ENCODE measurements around the gene PLEK.

- no peak for TF ChIP-seq CTCF (IDR thresholded peaks at IDR 0.05)
- no peak for TF ChIP-seq RFX5 (IDR thresholded peaks at IDR 0.05)
- TF ChIP-seq EP300 (IDR thresholded peaks at IDR 0.05) = no peak
- TF ChIP-seq POLR2A (IDR thresholded peaks at IDR 0.05; ENCODE audit: low read length) = no peak
- TF ChIP-seq GATA3 (IDR thresholded peaks at IDR 0.05; ENCODE audit: borderline replicate concordance) = no peak
- TF ChIP-seq MAX (IDR thresholded peaks at IDR 0.05) = no peak
- TF ChIP-seq MYC (IDR thresholded peaks at IDR 0.05; ENCODE audit: borderline replicate concordance, low read length) = no peak
- no peak for TF ChIP-seq ZC3H11A (IDR thresholded peaks at IDR 0.05)
- no peak for TF ChIP-seq RAD21 (conservative IDR thresholded peaks at IDR 0.05 in 1 of 2, IDR thresholded peaks at IDR 0.05 in 1 of 2)
- no peak for TF ChIP-seq CEBPB (IDR thresholded peaks at IDR 0.05)
Measured at GRCh38 chr2:68369337-68369734, 4.3 kb downstream of the PLEK start.

Measured in A549 (cell line).